DOHH2 (cell line): ENCODE data around the gene ZBTB7B.

Experiments
- EZH2phosphoT487 ChIP-seq: fragments of 200-600 bp; sonication (generic); IDR thresholded peaks from 2 replicates; pipeline ENCODE4 v1.6.1; 2017; ENCODE audit warnings: borderline replicate concordance, mild to moderate bottlenecking, antibody characterized with exemption, low read length, moderate library complexity, mixed read lengths
- TF ChIP-seq, protein P1 (sequence below): fragments of 200-600 bp; sonication (generic); IDR thresholded peaks from one replicate; pipeline ENCODE4 v1.5.1; 2014; ENCODE audit warnings: antibody characterized with exemption, mild to moderate bottlenecking, low read depth, low read length; ENCODE audit not compliant: poor library complexity, severe bottlenecking

DNA sequence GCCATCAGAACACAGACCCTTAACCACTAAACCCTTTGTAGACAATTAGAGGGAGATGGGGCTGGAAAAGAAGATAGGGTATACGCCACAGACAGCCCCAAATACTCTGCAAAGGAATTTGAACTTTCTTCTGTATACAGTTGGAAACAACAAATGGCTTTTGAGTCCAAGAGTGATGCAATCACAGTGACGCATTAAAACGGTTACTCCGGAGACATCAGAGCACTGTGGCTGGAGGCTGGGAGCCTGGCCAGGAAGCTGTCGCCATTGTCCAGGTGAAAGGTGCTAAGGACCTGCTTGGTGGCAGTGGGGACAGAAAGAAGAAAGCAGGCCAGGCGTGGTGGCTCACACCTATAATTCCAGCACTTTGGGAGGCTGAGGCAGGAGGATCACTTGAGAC is 15.3 kb upstream of the ZBTB7B start:
- TF ChIP-seq EZH2phosphoT487, result no peak
- TF ChIP-seq, protein P1, sequence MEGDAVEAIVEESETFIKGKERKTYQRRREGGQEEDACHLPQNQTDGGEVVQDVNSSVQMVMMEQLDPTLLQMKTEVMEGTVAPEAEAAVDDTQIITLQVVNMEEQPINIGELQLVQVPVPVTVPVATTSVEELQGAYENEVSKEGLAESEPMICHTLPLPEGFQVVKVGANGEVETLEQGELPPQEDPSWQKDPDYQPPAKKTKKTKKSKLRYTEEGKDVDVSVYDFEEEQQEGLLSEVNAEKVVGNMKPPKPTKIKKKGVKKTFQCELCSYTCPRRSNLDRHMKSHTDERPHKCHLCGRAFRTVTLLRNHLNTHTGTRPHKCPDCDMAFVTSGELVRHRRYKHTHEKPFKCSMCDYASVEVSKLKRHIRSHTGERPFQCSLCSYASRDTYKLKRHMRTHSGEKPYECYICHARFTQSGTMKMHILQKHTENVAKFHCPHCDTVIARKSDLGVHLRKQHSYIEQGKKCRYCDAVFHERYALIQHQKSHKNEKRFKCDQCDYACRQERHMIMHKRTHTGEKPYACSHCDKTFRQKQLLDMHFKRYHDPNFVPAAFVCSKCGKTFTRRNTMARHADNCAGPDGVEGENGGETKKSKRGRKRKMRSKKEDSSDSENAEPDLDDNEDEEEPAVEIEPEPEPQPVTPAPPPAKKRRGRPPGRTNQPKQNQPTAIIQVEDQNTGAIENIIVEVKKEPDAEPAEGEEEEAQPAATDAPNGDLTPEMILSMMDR, result no peak
